ENCODE data around the gene NMNAT1.

The NMNAT1 gene

DNA sequence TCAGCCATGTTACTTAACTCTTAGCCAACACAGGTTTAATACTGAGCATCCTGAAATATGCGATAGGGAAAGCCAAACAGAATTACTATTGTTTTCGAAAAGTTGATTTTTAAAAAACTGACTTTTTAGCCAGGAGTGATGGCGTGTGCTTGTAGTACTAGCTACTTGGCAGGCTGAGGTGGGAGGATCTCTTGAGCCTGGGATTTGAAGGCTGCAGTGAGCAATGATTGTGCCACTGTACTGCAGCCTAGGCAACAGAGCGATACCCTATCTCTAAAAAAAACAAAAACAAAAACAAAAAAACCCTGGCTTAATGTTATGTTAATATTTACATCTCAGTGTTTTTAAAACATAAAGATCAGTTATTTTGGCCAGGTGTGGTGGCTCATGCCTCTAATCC, 16.7 kb downstream of the NMNAT1 start:
- Histone ChIP-seq H3K27me3 (replicated peaks) (no peaks in the 10 kb centered on the region), H3K4me3 (ENCODE audit: low read depth, low read length) (no peak overlapping the region), H3K27ac (no peak overlapping the region), H3K36me3 (replicated peaks) (no peaks in the 10 kb centered on the region)
- in situ Hi-C loops (cut with HindIII; ENCODE audit: low pct_ligation_motif_present, low sequenced_read_pairs): no loop called here
- DNase-seq: no peak
- TF ChIP-seq, protein P1, sequence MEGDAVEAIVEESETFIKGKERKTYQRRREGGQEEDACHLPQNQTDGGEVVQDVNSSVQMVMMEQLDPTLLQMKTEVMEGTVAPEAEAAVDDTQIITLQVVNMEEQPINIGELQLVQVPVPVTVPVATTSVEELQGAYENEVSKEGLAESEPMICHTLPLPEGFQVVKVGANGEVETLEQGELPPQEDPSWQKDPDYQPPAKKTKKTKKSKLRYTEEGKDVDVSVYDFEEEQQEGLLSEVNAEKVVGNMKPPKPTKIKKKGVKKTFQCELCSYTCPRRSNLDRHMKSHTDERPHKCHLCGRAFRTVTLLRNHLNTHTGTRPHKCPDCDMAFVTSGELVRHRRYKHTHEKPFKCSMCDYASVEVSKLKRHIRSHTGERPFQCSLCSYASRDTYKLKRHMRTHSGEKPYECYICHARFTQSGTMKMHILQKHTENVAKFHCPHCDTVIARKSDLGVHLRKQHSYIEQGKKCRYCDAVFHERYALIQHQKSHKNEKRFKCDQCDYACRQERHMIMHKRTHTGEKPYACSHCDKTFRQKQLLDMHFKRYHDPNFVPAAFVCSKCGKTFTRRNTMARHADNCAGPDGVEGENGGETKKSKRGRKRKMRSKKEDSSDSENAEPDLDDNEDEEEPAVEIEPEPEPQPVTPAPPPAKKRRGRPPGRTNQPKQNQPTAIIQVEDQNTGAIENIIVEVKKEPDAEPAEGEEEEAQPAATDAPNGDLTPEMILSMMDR (IDR thresholded peaks at IDR 0.05; ENCODE audit: low read depth, low read length, missing control alignments): no peak

DNA sequence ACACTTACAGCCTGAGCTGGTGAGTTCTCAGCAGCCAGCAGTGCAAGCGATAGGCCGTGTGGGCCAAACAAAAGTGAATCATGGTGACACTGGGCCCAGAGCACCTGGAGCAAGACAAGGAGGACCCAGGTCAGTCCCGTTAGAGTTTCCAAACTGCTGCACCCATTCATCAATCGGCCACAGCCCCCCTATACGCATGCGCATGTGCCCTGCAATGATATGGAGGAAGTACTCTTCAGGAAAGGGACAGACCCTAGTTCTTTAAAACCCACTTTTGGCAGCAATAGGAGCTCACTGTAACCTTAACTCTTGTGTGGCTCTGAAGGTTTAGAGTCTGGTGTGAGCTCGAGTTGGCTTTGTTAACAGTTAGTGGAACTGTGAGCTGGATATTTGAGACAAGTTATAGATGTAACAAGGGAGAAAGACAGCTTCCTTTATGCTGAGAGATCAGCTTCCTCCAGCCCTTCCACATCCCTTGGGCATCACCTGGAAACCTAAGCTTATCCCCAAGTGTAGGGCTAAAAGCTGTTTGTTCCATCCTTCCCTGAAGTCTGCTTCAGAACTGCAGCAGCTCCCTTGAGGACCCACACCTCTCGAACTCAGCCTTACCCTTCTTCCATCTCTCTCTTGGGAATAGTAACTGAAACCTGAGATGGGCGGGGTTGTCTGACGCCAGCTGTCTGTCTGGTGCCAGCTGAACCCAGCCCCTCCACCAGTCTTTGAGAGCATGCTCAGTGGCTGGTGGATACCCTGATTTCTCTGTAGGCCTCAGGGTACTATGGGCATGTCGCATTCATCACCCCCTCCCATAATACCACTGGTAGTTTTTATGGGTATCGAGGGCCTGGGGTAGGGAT, 17.7 kb downstream of the NMNAT1 start:
- TF ChIP-seq, protein P1 (IDR thresholded peaks at IDR 0.05; ENCODE audit: low read depth, low read length, missing control alignments): no peak
- DNase-seq: no peak
- Histone ChIP-seq H3K36me3 (replicated peaks) (no peaks in the 10 kb centered on the region), H3K4me3 (ENCODE audit: low read depth, low read length) (no peak overlapping the region), H3K27me3 (replicated peaks) (no peaks in the 10 kb centered on the region), H3K27ac (no peak overlapping the region)
- in situ Hi-C loops (cut with HindIII; ENCODE audit: low pct_ligation_motif_present, low sequenced_read_pairs): no loop called here

- H3K27me3 ChIP-seq (replicated peaks): no peaks in the 10 kb centered on the region
- DNase-seq: no peak
- TF ChIP-seq, protein P1 (IDR thresholded peaks at IDR 0.05; ENCODE audit: low read depth, low read length, missing control alignments): no peak
- peaks cover 13% of the 10 kb centered on the region for H3K36me3 ChIP-seq (replicated peaks)
- no peak overlapping the region for H3K4me3 ChIP-seq (ENCODE audit: low read depth, low read length)
- H3K27ac ChIP-seq: no peak overlapping the region
- in situ Hi-C loops (cut with HindIII; ENCODE audit: low pct_ligation_motif_present, low sequenced_read_pairs): no loop called here
Observed at GRCh38 chr1:9984253-9984652, 41.0 kb downstream of the NMNAT1 start.

GRCh38 chr1:9985001-9985400, 41.7 kb downstream of the NMNAT1 start:
- H3K36me3 ChIP-seq (replicated peaks): peaks cover 13% of the 10 kb centered on the region
- H3K4me3 ChIP-seq (ENCODE audit: low read depth, low read length): no peak overlapping the region
- no peaks in the 10 kb centered on the region for H3K27me3 ChIP-seq (replicated peaks)
- in situ Hi-C loops (cut with HindIII; ENCODE audit: low pct_ligation_motif_present, low sequenced_read_pairs): no loop called here
- H3K27ac ChIP-seq: no peak overlapping the region
- DNase-seq: no peak
- TF ChIP-seq, protein P1 (IDR thresholded peaks at IDR 0.05; ENCODE audit: low read depth, low read length, missing control alignments): no peak

GRCh38 chr1:9989773-9990172, 46.5 kb downstream of the NMNAT1 start:
- no peak for DNase-seq
- in situ Hi-C loops (cut with HindIII; ENCODE audit: low pct_ligation_motif_present, low sequenced_read_pairs): no loop called here
- H3K4me3 ChIP-seq (ENCODE audit: low read depth, low read length): no peak overlapping the region
- TF ChIP-seq, protein P1 (IDR thresholded peaks at IDR 0.05; ENCODE audit: low read depth, low read length, missing control alignments): no peak
- no peaks in the 10 kb centered on the region for H3K27me3 ChIP-seq (replicated peaks)
- H3K27ac ChIP-seq: no peak overlapping the region
- no peaks in the 10 kb centered on the region for H3K36me3 ChIP-seq (replicated peaks)

DNA sequence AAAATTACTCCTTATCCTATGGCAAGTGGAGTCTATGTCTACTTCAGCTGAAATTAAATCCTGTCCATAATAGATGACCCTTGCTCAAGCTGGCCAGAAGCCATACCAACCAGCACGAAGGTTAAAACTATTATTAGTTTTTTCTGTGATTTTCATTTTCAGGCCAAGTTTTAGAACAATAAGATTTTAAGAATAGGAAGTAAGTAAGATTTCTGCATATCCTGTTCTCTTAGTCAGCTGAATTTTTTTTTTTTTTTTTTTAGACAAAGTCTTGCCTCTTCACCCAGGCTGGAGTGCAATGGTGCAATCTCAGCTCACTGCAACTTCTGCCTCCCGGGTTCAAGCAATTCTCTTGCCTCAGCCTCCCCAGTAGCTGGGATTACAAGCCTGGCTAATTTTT, 47.7 kb downstream of the NMNAT1 start:
- in situ Hi-C loops (cut with HindIII; ENCODE audit: low pct_ligation_motif_present, low sequenced_read_pairs): no loop called here
- DNase-seq: no peak
- Histone ChIP-seq H3K36me3 (replicated peaks) (no peaks in the 10 kb centered on the region), H3K27me3 (replicated peaks) (no peaks in the 10 kb centered on the region), H3K27ac (no peak overlapping the region), H3K4me3 (ENCODE audit: low read depth, low read length) (no peak overlapping the region)
- TF ChIP-seq, protein P1 (IDR thresholded peaks at IDR 0.05; ENCODE audit: low read depth, low read length, missing control alignments): no peak

All from brain microvascular endothelial cell (primary cell).